ENCODE data around the gene ARHGAP27.

DNA sequence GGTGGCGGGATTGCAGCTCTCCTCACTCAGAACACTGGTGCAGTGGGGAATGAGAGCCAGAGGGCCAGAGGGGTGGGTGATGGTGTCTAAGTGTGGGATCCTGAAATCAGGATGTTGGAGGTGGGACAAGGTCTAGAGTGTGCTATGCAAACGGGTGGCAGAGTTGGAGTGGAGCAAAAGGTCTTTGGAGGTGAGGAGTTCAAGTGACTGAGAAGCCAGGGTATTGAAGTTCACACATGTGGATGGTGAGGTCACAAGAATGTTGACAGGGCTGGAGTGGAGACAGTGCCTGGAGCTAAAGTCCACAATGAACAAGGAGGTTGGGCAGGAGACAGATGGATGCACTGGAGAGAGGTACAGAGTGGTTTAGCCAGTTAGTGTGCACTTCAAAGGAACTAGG is 77.6 kb downstream of the ARHGAP27 start:
- TF ChIP-seq, protein P1, sequence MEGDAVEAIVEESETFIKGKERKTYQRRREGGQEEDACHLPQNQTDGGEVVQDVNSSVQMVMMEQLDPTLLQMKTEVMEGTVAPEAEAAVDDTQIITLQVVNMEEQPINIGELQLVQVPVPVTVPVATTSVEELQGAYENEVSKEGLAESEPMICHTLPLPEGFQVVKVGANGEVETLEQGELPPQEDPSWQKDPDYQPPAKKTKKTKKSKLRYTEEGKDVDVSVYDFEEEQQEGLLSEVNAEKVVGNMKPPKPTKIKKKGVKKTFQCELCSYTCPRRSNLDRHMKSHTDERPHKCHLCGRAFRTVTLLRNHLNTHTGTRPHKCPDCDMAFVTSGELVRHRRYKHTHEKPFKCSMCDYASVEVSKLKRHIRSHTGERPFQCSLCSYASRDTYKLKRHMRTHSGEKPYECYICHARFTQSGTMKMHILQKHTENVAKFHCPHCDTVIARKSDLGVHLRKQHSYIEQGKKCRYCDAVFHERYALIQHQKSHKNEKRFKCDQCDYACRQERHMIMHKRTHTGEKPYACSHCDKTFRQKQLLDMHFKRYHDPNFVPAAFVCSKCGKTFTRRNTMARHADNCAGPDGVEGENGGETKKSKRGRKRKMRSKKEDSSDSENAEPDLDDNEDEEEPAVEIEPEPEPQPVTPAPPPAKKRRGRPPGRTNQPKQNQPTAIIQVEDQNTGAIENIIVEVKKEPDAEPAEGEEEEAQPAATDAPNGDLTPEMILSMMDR (conservative IDR thresholded peaks at IDR 0.05) = no peak
- TF ChIP-seq EZH2 (IDR thresholded peaks at IDR 0.05; ENCODE audit: low read depth) = no peak

Measured in PC-9 (cell line).